C4-2B (cell line): Measurements from ENCODE around the gene PAX9.
A peak's percentile ranks its signal among the peaks of the same experiment; 100 is the strongest.

Experiments used
- H3K27ac ChIP-seq: fragments of 450-650 bp; 2 replicates; pipeline ENCODE4 v1.5.1; 2017
- CTCF ChIP-seq: fragments of 450-650 bp; conservative IDR thresholded peaks from 2 replicates; pipeline ENCODE4 v1.5.1; 2017; ENCODE audit warnings: mild to moderate bottlenecking
- ZFX ChIP-seq: fragments of 450-650 bp; IDR thresholded peaks from 2 replicates; pipeline ENCODE4 v1.6.1; 2017

PAX9 gene

DNA sequence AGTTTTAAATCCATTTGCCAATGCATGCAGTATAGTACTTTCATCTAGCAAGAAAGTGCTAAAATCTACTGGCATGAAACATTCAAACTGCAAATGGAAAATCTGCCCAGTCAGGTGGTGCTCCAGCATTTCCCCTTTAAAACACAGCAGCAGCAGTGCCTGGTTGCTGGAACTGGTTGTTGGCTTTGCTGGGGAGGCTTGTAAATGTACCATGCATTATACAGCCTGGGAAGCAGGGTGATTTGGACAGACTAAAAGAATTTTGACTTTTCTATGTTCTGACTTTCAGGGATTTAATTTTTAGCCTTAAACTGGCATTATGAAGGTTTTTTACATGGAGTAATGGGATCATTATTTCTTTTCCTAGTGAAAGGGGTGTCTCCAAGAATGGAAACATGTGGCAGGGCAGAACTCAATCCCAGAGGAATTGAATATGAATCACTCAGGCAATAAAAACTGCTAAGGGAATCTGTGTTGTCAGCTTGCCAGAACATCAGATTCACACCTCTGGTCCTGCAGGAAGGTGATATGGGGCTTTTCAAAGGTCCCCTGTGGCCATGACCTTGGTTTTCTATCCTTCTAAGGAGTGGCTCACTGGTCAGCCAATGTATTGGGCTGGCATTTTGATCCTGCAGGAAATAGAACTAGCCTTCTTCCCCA is 9.0 kb upstream of the PAX9 start:
- no peak overlapping the region for H3K27ac ChIP-seq
- TF ChIP-seq ZFX, result no peak
- TF ChIP-seq CTCF, result no peak

DNA sequence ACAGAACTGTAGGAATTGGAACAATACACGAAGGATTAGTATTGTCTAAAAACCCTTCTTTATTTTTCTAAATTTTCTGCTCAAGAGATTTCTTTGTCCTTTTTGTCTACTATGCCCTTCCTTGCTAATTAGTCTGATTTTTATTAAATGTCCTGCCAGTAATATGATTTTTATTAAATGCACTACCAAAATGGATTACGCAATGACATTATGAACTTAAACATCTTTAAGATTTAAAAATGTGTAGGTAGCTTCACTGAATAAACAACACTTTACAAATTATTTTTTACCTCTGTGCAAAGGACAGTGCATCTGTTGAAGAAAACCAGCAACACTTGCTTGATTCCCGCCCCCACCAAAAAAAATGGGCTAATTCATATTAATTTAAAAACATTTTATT is 8.2 kb upstream of the PAX9 start:
- no peak overlapping the region for H3K27ac ChIP-seq
- TF ChIP-seq ZFX (no peak), CTCF (no peak)

DNA sequence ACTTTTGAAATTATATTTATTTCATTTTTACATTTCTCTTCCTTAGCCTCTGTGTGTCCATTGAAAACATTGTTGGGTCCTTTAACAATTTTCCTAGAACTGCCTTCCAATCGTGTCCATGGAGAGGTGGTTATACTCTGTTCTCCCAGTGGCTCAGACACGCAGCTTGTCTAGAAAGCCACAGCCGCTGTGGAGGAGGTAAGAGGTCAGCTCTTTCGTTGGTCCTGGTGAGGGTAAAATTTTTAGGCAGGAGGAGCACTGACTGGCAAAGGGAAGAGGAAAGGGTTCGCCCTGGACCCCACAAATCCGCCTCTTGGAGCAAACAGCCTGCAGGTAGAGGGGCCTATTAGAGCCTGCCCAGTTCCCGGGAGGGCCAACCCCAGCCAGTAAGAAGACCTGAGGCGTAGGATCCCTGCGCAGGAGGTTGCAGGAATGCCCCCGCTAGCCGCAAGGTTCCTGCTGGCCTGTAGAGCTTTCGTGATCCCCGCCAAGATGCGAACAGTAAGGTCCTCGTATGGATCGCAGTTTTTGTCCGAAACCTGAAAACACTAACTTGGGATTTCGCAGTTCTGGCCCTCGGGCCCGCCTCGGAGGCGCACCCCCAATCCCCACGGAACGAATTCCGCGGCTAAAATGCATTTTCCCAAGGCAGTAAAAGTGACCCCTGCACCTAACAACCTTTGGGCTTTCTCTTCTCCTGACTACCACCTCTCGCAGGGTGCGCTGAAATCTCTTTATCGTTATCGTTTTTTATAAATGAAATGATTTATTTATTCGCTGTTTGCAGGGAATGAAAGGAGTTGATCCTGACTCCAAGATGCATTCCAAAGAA is 7.5 kb upstream of the PAX9 start:
- H3K27ac ChIP-seq, result no peak overlapping the region
- TF ChIP-seq ZFX, result no peak
- TF ChIP-seq CTCF, result no peak

- H3K27ac ChIP-seq, result no peak overlapping the region
- no peak for TF ChIP-seq ZFX
- no peak for TF ChIP-seq CTCF
Measured at GRCh38 chr14:36654794-36655381, 6.8 kb upstream of the PAX9 start.

DNA sequence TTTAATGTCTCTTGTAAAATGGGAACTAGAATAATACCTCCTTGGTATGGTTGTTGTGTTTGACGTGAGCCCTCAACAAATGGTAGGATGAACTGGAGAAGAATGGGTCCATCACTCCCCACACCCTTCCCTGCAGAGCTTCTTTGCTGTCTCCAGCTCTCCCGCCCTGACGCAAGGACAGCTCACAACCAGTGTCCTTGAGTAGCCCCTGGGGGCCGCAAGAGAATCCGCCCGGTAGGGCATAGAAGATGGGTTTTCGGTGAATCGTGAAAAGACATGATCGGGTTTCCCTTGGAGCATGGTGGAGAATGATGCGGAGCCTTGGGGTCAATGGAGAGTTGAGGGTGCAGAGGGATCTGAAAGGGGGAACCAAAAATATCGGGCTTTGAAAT is 6.1 kb upstream of the PAX9 start:
- TF ChIP-seq ZFX (no peak), CTCF (no peak)
- H3K27ac ChIP-seq, result no peak overlapping the region

DNA sequence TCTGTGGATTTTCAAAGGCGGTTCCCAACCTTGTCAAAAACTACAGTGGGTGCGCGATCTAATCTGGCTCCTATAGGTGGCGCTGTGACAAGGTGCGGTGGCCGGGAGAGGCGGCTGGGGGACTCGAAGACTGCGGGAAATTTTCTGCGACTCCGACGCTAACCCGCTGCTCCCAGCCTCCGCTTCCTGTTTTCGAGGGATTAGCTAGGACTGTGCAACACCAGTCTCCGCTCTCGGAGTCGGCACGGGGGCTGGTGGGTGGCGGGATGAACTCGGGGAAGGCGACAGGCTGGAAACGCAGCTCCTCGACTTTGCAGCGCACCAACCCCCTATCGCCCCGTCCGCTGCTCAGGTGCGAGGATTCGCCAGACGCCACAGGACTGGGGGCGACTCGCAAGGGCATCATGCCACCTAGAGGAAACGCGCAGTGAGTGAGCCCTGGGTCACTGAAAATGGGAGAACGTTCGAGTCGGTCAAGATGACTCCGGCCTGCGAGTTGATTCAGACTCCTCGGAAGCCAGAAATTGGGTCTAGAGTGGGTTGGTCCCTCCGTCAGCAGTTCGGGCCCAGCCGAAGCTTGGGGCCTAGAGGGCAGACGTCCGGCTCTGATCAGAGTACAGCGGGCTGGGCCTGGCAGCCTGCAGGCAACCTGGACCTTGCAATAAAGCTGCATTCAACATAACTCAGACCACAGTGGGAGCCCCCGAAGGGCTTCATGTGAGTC is 5.5 kb upstream of the PAX9 start:
- no peak overlapping the region for H3K27ac ChIP-seq
- TF ChIP-seq CTCF, result peak; percentile 82
- no peak for TF ChIP-seq ZFX
